SK-N-SH treated with all-trans-retinoic acid at 6 μM for 48 hours (cell line): ENCODE results near the gene CD52.

Experiments
- ATAC-seq: fragments of 200-7000 bp; cut with Tn5 transposase; 3 replicates; pipeline ENCODE4 v1.9.1; 2020; ENCODE audit warnings: mild to moderate bottlenecking, moderate library complexity
- ARNTL ChIP-seq: fragments of 450-650 bp; formaldehyde crosslinking; IDR thresholded peaks from 2 replicates; pipeline ENCODE4 v1.5.0; 2020; ENCODE audit warnings: low read depth, mild to moderate bottlenecking, moderate library complexity, borderline replicate concordance
- CSRNP3 ChIP-seq: fragments of 250-450 bp; sonication (Bioruptor Pico); IDR thresholded peaks from 2 replicates; pipeline ENCODE4 v1.5.1; 2021; ENCODE audit warnings: mild to moderate bottlenecking, moderate library complexity
- ESRRG ChIP-seq: fragments of 250-450 bp; sonication (Bioruptor Pico); IDR thresholded peaks from 2 replicates; pipeline ENCODE4 v1.6.1; 2021; ENCODE audit warnings: mild to moderate bottlenecking
- GLIS3 ChIP-seq: fragments of 250-450 bp; sonication (Bioruptor Pico); IDR thresholded peaks from 2 replicates; pipeline ENCODE4 v1.5.0; 2020; ENCODE audit warnings: mild to moderate bottlenecking, moderate library complexity
- ISL1 ChIP-seq: fragments of 250-450 bp; sonication (Bioruptor Pico); IDR thresholded peaks from 2 replicates; pipeline ENCODE4 v2.1.2; 2022; ENCODE audit warnings: mild to moderate bottlenecking, moderate library complexity
- OSR1 ChIP-seq: fragments of 250-450 bp; sonication (Bioruptor Pico); IDR thresholded peaks from 2 replicates; pipeline ENCODE4 v1.8.0; 2022; ENCODE audit warnings: moderate library complexity, mild to moderate bottlenecking, inconsistent platforms
- PATZ1 ChIP-seq: fragments of 250-450 bp; sonication (Bioruptor Pico); IDR thresholded peaks from 2 replicates; pipeline ENCODE4 v1.8.0; 2020; ENCODE audit warnings: mild to moderate bottlenecking, moderate library complexity, borderline replicate concordance
- PPARA ChIP-seq: fragments of 250-450 bp; sonication (Bioruptor Pico); IDR thresholded peaks from 2 replicates; pipeline ENCODE4 v1.5.0; 2020; ENCODE audit warnings: mild to moderate bottlenecking, borderline replicate concordance
- RARB ChIP-seq: fragments of 250-450 bp; sonication (Bioruptor Pico); IDR thresholded peaks from 2 replicates; pipeline ENCODE4 v1.8.0; 2021; ENCODE audit warnings: mild to moderate bottlenecking, moderate library complexity
- SNAI2 ChIP-seq: fragments of 250-450 bp; sonication (Bioruptor Pico); IDR thresholded peaks from 2 replicates; pipeline ENCODE4 v1.5.0; 2020; ENCODE audit warnings: mild to moderate bottlenecking, moderate library complexity
- TCF4 ChIP-seq: fragments of 250-450 bp; sonication (Bioruptor Pico); IDR thresholded peaks from 2 replicates; pipeline ENCODE4 v1.8.0; 2021; ENCODE audit warnings: mild to moderate bottlenecking, moderate library complexity, borderline replicate concordance
- TOX ChIP-seq: fragments of 250-450 bp; sonication (Bioruptor Pico); IDR thresholded peaks from 2 replicates; pipeline ENCODE4 v1.8.0; 2021; ENCODE audit warnings: mild to moderate bottlenecking, moderate library complexity, borderline replicate concordance
- ZFP3 ChIP-seq: fragments of 250-450 bp; sonication (Bioruptor Pico); IDR thresholded peaks from 2 replicates; pipeline ENCODE4 v1.5.0; 2020; ENCODE audit warnings: mild to moderate bottlenecking, moderate library complexity
- ZFP30 ChIP-seq: fragments of 450-650 bp; formaldehyde crosslinking; IDR thresholded peaks from 2 replicates; pipeline ENCODE4 v1.5.0; 2022; ENCODE audit warnings: mild to moderate bottlenecking, moderate library complexity
- ZNF565 ChIP-seq: fragments of 450-650 bp; formaldehyde crosslinking; conservative IDR thresholded peaks from 2 replicates; pipeline ENCODE4 v1.5.0; 2020; ENCODE audit warnings: low read depth, mild to moderate bottlenecking, moderate library complexity
- ZNF70 ChIP-seq: fragments of 450-650 bp; formaldehyde crosslinking; IDR thresholded peaks from 2 replicates; pipeline ENCODE4 v1.5.0; 2020; ENCODE audit warnings: mild to moderate bottlenecking, moderate library complexity
- ZNF8 ChIP-seq: fragments of 450-650 bp; formaldehyde crosslinking; IDR thresholded peaks from 2 replicates; pipeline ENCODE4 v1.5.0; 2020; ENCODE audit warnings: mild to moderate bottlenecking, moderate library complexity
- TF ChIP-seq, protein P1 (sequence below): fragments of 250-450 bp; sonication (Bioruptor Pico); IDR thresholded peaks from 2 replicates; pipeline ENCODE4 v1.5.0; 2020; ENCODE audit warnings: mild to moderate bottlenecking, moderate library complexity
- TF ChIP-seq, protein P2 (sequence below): fragments of 250-450 bp; sonication (Bioruptor Pico); IDR thresholded peaks from 2 replicates; pipeline ENCODE4 v1.8.0; 2021; ENCODE audit warnings: low read depth, mild to moderate bottlenecking, moderate library complexity, borderline replicate concordance

CD52 gene

DNA sequence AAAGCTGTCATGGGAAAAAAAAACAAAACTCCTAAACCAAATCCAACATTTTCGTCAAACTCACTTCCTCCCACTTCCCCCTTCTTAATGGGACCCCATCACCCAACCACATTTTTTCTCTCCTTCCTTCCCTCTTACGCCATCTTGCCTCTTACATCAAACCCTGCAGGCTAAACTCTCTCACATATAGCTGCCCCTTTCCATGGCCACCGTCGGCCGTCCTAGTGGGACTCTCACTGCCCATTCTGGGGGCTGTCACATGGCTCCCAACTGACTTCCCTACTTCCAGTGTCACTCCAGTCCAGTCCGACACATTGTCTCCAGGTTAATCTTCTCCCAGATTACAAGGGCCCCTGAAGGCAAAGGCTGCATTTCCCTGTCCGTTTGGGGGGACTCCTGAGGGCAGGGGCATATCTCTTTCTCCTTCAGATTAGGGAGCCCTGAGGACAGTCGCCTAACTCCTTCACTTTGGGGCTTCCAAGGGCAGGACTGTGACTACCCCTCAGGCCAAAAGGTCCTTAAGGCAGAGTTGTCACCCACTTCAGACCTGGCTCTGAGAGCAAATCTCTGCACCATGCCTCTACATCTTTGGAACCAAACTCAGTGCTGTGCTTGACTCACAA is 12.0 kb upstream of the CD52 start:
- TF ChIP-seq, protein P1, sequence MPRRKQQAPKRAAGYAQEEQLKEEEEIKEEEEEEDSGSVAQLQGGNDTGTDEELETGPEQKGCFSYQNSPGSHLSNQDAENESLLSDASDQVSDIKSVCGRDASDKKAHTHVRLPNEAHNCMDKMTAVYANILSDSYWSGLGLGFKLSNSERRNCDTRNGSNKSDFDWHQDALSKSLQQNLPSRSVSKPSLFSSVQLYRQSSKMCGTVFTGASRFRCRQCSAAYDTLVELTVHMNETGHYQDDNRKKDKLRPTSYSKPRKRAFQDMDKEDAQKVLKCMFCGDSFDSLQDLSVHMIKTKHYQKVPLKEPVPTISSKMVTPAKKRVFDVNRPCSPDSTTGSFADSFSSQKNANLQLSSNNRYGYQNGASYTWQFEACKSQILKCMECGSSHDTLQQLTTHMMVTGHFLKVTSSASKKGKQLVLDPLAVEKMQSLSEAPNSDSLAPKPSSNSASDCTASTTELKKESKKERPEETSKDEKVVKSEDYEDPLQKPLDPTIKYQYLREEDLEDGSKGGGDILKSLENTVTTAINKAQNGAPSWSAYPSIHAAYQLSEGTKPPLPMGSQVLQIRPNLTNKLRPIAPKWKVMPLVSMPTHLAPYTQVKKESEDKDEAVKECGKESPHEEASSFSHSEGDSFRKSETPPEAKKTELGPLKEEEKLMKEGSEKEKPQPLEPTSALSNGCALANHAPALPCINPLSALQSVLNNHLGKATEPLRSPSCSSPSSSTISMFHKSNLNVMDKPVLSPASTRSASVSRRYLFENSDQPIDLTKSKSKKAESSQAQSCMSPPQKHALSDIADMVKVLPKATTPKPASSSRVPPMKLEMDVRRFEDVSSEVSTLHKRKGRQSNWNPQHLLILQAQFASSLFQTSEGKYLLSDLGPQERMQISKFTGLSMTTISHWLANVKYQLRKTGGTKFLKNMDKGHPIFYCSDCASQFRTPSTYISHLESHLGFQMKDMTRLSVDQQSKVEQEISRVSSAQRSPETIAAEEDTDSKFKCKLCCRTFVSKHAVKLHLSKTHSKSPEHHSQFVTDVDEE (CRISPR knock-in tag): no peak
- TF ChIP-seq OSR1 (CRISPR knock-in tag) (no peak), TCF4 (CRISPR knock-in tag) (no peak), PPARA (CRISPR knock-in tag) (no peak), ESRRG (CRISPR knock-in tag) (no peak), ZNF70 (CRISPR knock-in tag) (no peak), ZFP30 (CRISPR knock-in tag) (no peak), TOX (no peak), GLIS3 (CRISPR knock-in tag) (no peak), ARNTL (no peak), RARB (CRISPR knock-in tag) (no peak), PATZ1 (no peak), SNAI2 (no peak), ZFP3 (CRISPR knock-in tag) (no peak), ZNF8 (CRISPR knock-in tag) (no peak), ISL1 (CRISPR knock-in tag) (no peak), CSRNP3 (CRISPR knock-in tag) (no peak)
- TF ChIP-seq, protein P2, sequence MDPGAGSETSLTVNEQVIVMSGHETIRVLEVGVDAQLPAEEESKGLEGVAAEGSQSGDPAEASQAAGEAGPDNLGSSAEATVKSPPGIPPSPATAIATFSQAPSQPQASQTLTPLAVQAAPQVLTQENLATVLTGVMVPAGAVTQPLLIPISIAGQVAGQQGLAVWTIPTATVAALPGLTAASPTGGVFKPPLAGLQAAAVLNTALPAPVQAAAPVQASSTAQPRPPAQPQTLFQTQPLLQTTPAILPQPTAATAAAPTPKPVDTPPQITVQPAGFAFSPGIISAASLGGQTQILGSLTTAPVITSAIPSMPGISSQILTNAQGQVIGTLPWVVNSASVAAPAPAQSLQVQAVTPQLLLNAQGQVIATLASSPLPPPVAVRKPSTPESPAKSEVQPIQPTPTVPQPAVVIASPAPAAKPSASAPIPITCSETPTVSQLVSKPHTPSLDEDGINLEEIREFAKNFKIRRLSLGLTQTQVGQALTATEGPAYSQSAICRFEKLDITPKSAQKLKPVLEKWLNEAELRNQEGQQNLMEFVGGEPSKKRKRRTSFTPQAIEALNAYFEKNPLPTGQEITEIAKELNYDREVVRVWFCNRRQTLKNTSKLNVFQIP (CRISPR knock-in tag): no peak
- TF ChIP-seq, all 23 proteins: peak for 0
- peak; percentile 9 for ATAC-seq

- no peak for TF ChIP-seq ZNF565 (CRISPR knock-in tag)
- no peak for TF ChIP-seq RARB (CRISPR knock-in tag)
- TF ChIP-seq ZFP3 (CRISPR knock-in tag): no peak
- no peak for TF ChIP-seq ARNTL
- no peak for TF ChIP-seq PPARA (CRISPR knock-in tag)
- TF ChIP-seq, protein P1 (CRISPR knock-in tag): no peak
- TF ChIP-seq CSRNP3 (CRISPR knock-in tag): no peak
- TF ChIP-seq, all 23 proteins: peak for 0
- peak; percentile 100 for ATAC-seq
These were observed 11.2 kb upstream of the CD52 start, which contains the start of gene UBXN11 for GRCh38 chr1:26306290-26307229. UBXN11 (minus strand) TSS chr1:26306636; CDS start chr1:26302883, 3,753 bp downstream.
